HepG2 (cell line): Measurements from ENCODE around the gene STUB1. TPM values are rescaled to one million over a fixed set of nuclear protein-coding genes. Genes with fewer than 3 reads are reported as not detected.

Source experiments
- HOXA3 ChIP-seq: sonication (generic); formaldehyde crosslinking; IDR thresholded peaks from 2 replicates; pipeline ENCODE4 v1.5.0; 2020; ENCODE audit warnings: missing genetic modification reagents
- RBFOX2 ChIP-seq: fragments of 200-400 bp; formaldehyde crosslinking; IDR thresholded peaks from 2 replicates; pipeline ENCODE4 v1.6.1; 2017; ENCODE audit warnings: low read depth, mild to moderate bottlenecking, low read length
- SRY ChIP-seq: sonication (generic); formaldehyde crosslinking; IDR thresholded peaks from 2 replicates; pipeline ENCODE4 v1.8.0; 2022; ENCODE audit warnings: mild to moderate bottlenecking, missing genetic modification reagents
- ZFY ChIP-seq: sonication (generic); formaldehyde crosslinking; IDR thresholded peaks from 2 replicates; pipeline ENCODE4 v1.4.0; 2020; ENCODE audit warnings: missing genetic modification reagents
- ZNF160 ChIP-seq: sonication (generic); formaldehyde crosslinking; IDR thresholded peaks from 2 replicates; pipeline ENCODE4 v1.8.0; 2022; ENCODE audit warnings: mild to moderate bottlenecking, inconsistent platforms, missing genetic modification reagents
- ZNF598 ChIP-seq: sonication (generic); formaldehyde crosslinking; IDR thresholded peaks from 2 replicates; pipeline ENCODE4 v1.5.1; 2020; ENCODE audit warnings: mild to moderate bottlenecking, missing genetic modification reagents, borderline replicate concordance
- polyA plus RNA-seq, 8 experiments: library from polyadenylated mRNA; depleted of rRNA in 3 of 8; stranded (reverse) in 7 of 8; unstranded in 1 of 8; fragments of >200 nt; fragmentation: Illumina TruSeq in 4 of 8; extraction: Trizol in 4 of 8; gene quantifications; 2 replicates each; pipeline versions ENCODE4 v1.2.1 to v1.2.3, GENCODE V29; 2011 to 2016; ENCODE audit warnings: low read depth in 4 of 8, missing spikeins in 1 of 8, mixed read lengths in 1 of 8; ENCODE audit not compliant: insufficient read depth in 1 of 8
- total RNA-seq, 5 experiments: library from RNA; depleted of rRNA; stranded (reverse); fragments of >200 nt; fragmentation: Illumina TruSeq; extraction: Trizol; gene quantifications; 2 replicates each; pipeline ENCODE4 v1.2.3, GENCODE V29; 2016; ENCODE audit warnings: low read depth in 1 of 5
- TF ChIP-seq, protein P1 (sequence below): sonication (generic); formaldehyde crosslinking; IDR thresholded peaks from 2 replicates; pipeline ENCODE4 v1.8.1; 2022; ENCODE audit warnings: mild to moderate bottlenecking, missing genetic modification reagents
- TF ChIP-seq, protein P2 (sequence below): IDR thresholded peaks from 2 replicates; pipeline ENCODE4 v1.6.1; 2012; ENCODE audit warnings: inconsistent platforms
- TF ChIP-seq, protein P3 (sequence below): sonication (generic); formaldehyde crosslinking; IDR thresholded peaks from 2 replicates; pipeline ENCODE4 v1.4.0; 2020; ENCODE audit warnings: missing genetic modification reagents
- TF ChIP-seq, protein P4 (sequence below): sonication (generic); formaldehyde crosslinking; IDR thresholded peaks from 2 replicates; pipeline ENCODE4 v1.5.1; 2020; ENCODE audit warnings: mild to moderate bottlenecking, missing genetic modification reagents, moderate library complexity

STUB1 gene
- total and polyA plus RNA-seq, 2 of the 13 experiments (the other 11 are each of a cell fraction or from before 2014, with no cell fraction given): 52.9 to 78.2 TPM

DNA sequence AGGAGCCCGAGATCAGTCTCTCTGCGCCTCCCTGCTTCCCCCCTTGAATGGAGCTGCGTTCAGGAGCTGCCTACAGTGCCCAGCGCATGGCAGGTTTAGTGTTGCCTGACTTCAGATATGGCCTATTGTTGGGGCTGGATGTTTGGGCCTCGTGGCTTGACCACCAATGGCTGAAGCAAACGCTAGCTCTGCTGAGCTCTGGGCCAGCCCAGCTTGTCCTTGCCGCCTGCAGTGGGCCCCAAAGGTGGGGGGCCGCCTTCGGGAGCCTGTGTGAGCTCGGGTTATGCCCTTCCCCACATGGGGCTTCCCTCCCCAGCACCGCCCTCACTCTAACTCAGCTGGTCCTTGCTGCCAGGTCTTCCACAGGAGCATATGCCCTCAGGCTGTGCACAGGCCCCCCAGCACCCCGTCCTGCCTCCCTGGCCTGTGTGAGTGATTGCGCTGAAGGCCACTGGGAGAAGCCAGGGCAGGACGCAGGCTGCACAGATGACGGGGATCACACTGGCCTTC lies 42.1 kb upstream of the STUB1 start (continued):
- TF ChIP-seq, protein P1, sequence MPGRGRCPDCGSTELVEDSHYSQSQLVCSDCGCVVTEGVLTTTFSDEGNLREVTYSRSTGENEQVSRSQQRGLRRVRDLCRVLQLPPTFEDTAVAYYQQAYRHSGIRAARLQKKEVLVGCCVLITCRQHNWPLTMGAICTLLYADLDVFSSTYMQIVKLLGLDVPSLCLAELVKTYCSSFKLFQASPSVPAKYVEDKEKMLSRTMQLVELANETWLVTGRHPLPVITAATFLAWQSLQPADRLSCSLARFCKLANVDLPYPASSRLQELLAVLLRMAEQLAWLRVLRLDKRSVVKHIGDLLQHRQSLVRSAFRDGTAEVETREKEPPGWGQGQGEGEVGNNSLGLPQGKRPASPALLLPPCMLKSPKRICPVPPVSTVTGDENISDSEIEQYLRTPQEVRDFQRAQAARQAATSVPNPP (CRISPR knock-in tag): no peak
- TF ChIP-seq, protein P2, sequence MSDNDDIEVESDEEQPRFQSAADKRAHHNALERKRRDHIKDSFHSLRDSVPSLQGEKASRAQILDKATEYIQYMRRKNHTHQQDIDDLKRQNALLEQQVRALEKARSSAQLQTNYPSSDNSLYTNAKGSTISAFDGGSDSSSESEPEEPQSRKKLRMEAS: 0 out of 2 replicates have a peak, but pooled peaks have one; percentile 30
- TF ChIP-seq, protein P3, sequence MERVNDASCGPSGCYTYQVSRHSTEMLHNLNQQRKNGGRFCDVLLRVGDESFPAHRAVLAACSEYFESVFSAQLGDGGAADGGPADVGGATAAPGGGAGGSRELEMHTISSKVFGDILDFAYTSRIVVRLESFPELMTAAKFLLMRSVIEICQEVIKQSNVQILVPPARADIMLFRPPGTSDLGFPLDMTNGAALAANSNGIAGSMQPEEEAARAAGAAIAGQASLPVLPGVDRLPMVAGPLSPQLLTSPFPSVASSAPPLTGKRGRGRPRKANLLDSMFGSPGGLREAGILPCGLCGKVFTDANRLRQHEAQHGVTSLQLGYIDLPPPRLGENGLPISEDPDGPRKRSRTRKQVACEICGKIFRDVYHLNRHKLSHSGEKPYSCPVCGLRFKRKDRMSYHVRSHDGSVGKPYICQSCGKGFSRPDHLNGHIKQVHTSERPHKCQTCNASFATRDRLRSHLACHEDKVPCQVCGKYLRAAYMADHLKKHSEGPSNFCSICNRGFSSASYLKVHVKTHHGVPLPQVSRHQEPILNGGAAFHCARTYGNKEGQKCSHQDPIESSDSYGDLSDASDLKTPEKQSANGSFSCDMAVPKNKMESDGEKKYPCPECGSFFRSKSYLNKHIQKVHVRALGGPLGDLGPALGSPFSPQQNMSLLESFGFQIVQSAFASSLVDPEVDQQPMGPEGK (CRISPR knock-in tag): no peak; the same call in 1 of the 2 replicates
- TF ChIP-seq RBFOX2 (0 out of 2 replicates have a peak, but pooled peaks have one; percentile 7), ZNF160 (CRISPR knock-in tag) (no peak), SRY (CRISPR knock-in tag) (no peak), ZFY (CRISPR knock-in tag) (peak; percentile 44; the same call in 1 of the 2 replicates), HOXA3 (CRISPR knock-in tag) (0 out of 2 replicates have a peak, but pooled peaks have one; percentile 25), ZNF598 (0 out of 2 replicates have a peak, but pooled peaks have one; percentile 6)
- TF ChIP-seq, protein P4, sequence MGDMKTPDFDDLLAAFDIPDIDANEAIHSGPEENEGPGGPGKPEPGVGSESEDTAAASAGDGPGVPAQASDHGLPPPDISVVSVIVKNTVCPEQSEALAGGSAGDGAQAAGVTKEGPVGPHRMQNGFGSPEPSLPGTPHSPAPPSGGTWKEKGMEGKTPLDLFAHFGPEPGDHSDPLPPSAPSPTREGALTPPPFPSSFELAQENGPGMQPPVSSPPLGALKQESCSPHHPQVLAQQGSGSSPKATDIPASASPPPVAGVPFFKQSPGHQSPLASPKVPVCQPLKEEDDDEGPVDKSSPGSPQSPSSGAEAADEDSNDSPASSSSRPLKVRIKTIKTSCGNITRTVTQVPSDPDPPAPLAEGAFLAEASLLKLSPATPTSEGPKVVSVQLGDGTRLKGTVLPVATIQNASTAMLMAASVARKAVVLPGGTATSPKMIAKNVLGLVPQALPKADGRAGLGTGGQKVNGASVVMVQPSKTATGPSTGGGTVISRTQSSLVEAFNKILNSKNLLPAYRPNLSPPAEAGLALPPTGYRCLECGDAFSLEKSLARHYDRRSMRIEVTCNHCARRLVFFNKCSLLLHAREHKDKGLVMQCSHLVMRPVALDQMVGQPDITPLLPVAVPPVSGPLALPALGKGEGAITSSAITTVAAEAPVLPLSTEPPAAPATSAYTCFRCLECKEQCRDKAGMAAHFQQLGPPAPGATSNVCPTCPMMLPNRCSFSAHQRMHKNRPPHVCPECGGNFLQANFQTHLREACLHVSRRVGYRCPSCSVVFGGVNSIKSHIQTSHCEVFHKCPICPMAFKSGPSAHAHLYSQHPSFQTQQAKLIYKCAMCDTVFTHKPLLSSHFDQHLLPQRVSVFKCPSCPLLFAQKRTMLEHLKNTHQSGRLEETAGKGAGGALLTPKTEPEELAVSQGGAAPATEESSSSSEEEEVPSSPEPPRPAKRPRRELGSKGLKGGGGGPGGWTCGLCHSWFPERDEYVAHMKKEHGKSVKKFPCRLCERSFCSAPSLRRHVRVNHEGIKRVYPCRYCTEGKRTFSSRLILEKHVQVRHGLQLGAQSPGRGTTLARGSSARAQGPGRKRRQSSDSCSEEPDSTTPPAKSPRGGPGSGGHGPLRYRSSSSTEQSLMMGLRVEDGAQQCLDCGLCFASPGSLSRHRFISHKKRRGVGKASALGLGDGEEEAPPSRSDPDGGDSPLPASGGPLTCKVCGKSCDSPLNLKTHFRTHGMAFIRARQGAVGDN (CRISPR knock-in tag): peak; percentile 53
- TF ChIP-seq, all 625 proteins: peak for 12
